Coronary artery (tissue), 2 donors: ENCODE data around the gene SF3B5.

Experiments used
- DNase-seq: peaks from one replicate; pipeline ENCODE4 v3.0.0-alpha.2; 2017; ENCODE audit warnings: low spot score
- H3K27ac ChIP-seq, 2 donors: fragments of 200-600 bp; sonication (generic); one replicate each; pipeline ENCODE4 v1.5.1; 2016 to 2019
- H3K4me3 ChIP-seq: fragments of 200-600 bp; sonication (generic); 2 replicates; pipeline ENCODE4 v1.5.1; 2016; ENCODE audit warnings: mild to moderate bottlenecking, moderate library complexity
- TF ChIP-seq, protein P1 (sequence below): fragments of 200-600 bp; sonication (generic); IDR thresholded peaks from one replicate; pipeline ENCODE4 v1.5.1; 2019; ENCODE audit warnings: antibody characterized with exemption

Gene SF3B5

DNA sequence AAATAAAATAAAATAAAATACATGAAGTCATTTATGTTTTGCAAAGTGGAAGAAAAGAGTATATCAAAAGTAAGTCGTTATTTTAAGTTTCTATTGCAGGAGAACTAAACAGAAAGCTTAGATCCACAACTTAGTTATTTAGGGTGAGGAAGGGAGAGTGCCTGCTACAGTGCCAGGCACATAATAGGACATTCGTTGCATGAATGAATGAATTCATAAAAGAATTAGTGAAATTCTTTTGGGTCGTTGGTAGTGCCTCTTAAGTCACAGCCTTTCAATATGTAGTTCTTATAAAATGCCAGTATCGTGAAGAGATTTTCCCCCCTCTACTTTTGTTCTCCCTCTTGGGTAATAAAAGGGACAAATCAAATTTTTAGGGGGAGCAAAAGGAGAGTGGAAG is 29.1 kb downstream of the SF3B5 start:
- H3K4me3 ChIP-seq, result no peak overlapping the region
- DNase-seq, result no peak
- no peak overlapping the region for H3K27ac ChIP-seq
- TF ChIP-seq, protein P1, sequence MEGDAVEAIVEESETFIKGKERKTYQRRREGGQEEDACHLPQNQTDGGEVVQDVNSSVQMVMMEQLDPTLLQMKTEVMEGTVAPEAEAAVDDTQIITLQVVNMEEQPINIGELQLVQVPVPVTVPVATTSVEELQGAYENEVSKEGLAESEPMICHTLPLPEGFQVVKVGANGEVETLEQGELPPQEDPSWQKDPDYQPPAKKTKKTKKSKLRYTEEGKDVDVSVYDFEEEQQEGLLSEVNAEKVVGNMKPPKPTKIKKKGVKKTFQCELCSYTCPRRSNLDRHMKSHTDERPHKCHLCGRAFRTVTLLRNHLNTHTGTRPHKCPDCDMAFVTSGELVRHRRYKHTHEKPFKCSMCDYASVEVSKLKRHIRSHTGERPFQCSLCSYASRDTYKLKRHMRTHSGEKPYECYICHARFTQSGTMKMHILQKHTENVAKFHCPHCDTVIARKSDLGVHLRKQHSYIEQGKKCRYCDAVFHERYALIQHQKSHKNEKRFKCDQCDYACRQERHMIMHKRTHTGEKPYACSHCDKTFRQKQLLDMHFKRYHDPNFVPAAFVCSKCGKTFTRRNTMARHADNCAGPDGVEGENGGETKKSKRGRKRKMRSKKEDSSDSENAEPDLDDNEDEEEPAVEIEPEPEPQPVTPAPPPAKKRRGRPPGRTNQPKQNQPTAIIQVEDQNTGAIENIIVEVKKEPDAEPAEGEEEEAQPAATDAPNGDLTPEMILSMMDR, result no peak

DNA sequence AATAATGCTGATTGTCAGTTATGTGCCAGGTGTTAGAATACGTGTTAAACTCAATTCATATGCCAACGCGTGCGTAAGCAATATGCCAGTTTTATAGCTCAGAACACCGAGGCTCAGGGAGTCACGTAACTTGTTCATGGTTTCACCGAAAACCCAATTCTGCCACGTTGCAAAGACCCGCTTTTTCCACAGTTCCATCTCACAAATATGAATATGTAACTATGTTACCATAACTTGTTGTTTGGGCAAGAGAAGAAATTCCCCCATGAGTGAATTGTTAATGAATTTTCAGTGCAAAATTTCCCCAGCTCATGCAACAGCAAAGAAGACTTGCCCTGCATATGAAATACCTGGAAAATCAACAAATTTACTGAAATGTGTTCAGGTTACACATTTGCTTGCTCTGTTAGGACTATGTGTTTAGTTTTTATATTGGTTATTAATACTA is 30.1 kb downstream of the SF3B5 start:
- TF ChIP-seq, protein P1, result no peak
- Histone ChIP-seq H3K27ac (no peak overlapping the region), H3K4me3 (peak overlapping the region; percentile 86)
- no peak for DNase-seq

DNA sequence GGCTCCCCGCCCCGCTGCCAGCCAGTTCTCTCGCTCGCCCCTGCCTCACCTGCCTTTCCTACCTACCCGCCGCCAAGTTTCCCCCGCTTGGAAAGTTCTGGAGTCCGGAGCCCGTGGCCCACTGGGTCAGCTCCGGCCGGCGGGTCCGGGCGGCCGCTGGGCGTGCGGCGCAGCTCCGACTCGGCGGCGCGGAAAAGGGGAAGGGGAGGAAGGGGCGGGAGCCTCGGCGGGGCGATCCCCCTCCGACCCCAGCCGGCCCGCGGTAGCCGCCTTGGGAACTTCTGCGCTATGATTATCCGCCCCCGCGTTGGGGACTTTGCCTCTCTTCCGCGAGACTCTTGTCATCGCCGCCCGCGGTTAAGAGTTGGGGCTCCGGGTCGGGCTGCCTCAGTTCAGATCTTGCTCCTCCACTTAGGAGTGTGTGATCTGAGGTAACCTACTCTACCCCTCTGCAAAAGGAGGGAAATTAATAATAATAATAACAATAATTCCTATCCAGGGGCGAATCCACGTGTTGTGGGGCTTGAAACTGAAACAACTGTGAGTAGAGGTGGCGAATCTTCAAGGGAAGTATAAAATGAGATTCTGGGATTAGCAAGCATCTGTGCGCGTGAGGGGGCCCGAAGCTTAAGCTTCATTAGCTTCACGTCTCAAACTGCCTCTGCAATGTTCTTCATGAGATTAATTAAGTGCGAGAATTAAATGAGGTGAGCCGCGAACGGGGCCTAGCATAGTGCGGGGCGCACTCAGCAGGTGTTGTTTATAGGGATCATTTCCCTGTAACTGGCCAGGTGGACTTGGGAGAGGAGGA is 30.8 kb downstream of the SF3B5 start:
- no peak for DNase-seq
- TF ChIP-seq, protein P1, result no peak

GRCh38 chr6:144063744-144064401 is 31.5 kb downstream of the SF3B5 start:
- TF ChIP-seq, protein P1, result no peak
- peak overlapping the region; percentile 86 for H3K4me3 ChIP-seq
- DNase-seq, result peak; percentile 84
- H3K27ac ChIP-seq, result peak overlapping the region; percentile 50 to 62

More for the DNA sequence above, 30.8 kb downstream of the SF3B5 start:
- H3K4me3 ChIP-seq, result peak overlapping the region; percentile 86
- peak overlapping the region; percentile 50 to 62 for H3K27ac ChIP-seq

DNA sequence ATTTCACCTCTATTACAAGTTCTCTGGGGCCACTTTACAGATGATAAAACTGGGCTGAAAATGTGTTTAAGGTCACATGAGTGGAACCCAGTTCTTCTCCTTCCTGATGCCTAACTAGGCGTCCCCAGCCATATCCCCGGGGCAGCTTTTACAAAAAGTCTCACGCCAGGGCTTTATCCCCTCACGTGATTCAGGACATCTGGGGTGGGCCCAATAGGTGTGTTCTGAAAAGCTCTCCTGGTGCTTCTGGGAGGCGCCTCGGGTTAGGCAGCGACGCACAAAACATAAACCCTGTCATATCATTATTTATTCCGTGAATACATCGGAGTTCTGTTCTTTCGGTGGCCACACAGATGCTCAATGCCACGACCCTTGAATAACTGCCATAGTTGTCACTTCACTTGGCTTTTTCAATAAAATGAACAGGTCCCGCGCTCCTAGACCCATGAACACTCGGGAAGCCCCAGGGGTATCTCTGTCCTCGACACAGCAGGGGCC is 32.1 kb downstream of the SF3B5 start:
- TF ChIP-seq, protein P1, result no peak
- Histone ChIP-seq H3K4me3 (peak overlapping the region; percentile 86), H3K27ac (peak overlapping the region; percentile 14 to 62)
- DNase-seq, result no peak

- H3K4me3 ChIP-seq, result peak overlapping the region; percentile 86
- TF ChIP-seq, protein P1, result no peak
- no peak for DNase-seq
- H3K27ac ChIP-seq, result no peak overlapping the region
Measured at GRCh38 chr6:144062786-144063185, 32.6 kb downstream of the SF3B5 start.
